Astrocyte (in vitro differentiated cells and primary cell): Measurements from ENCODE around the gene RNF175. TPM values are rescaled to one million over a fixed set of nuclear protein-coding genes. Genes with fewer than 3 reads are reported as not detected.

Source experiments
- DNase-seq: peaks from one replicate; pipeline ENCODE4 v3.0.0-alpha.2; 2010; ENCODE audit warnings: low read depth
- FAIRE-seq: peaks from 2 replicates; lab custom pipeline; 2011; peaks lifted over from hg19 to GRCh38; lab: Jason Lieb, UNC
- H2AFZ ChIP-seq: 2 replicates; pipeline ENCODE4 v1.6.0; 2012; ENCODE audit warnings: low read depth, low read length, inconsistent platforms
- H3K27ac ChIP-seq: 2 replicates; pipeline ENCODE4 v1.5.1; 2011; ENCODE audit warnings: low read depth, low read length, inconsistent platforms
- H3K27me3 ChIP-seq: 2 replicates; pipeline ENCODE4 v1.6.0; 2011; ENCODE audit warnings: low read length, inconsistent platforms; ENCODE audit not compliant: insufficient read depth
- H3K36me3 ChIP-seq: 2 replicates; pipeline ENCODE4 v1.5.1; 2011; ENCODE audit warnings: low read length, inconsistent platforms; ENCODE audit not compliant: insufficient read depth
- H3K4me1 ChIP-seq: 2 replicates; pipeline ENCODE4 v1.5.1; 2011; ENCODE audit warnings: low read length, inconsistent platforms; ENCODE audit not compliant: insufficient read depth
- H3K4me2 ChIP-seq: 2 replicates; pipeline ENCODE4 v1.6.0; 2012; ENCODE audit warnings: low read length, inconsistent platforms
- H3K4me3 ChIP-seq: 2 replicates; pipeline ENCODE4 v1.5.1; 2011; ENCODE audit warnings: low read depth, mild to moderate bottlenecking, low read length, inconsistent platforms; ENCODE audit not compliant: insufficient read depth
- H3K79me2 ChIP-seq: 2 replicates; pipeline ENCODE4 v1.6.0; 2012; ENCODE audit warnings: mild to moderate bottlenecking, low read length, inconsistent platforms; ENCODE audit not compliant: insufficient read depth
- H3K9ac ChIP-seq: 2 replicates; pipeline ENCODE4 v1.6.0; 2012; ENCODE audit warnings: mild to moderate bottlenecking, low read length, inconsistent platforms
- H3K9me3 ChIP-seq: 2 replicates; pipeline ENCODE4 v1.5.1; 2012; ENCODE audit warnings: low read depth, mild to moderate bottlenecking, low read length, inconsistent platforms; ENCODE audit not compliant: insufficient read depth
- H4K20me1 ChIP-seq: 2 replicates; pipeline ENCODE4 v1.6.0; 2012; ENCODE audit warnings: low read length, inconsistent platforms; ENCODE audit not compliant: insufficient read depth
- H3K27ac Mint-ChIP-seq: one replicate; pipeline ENCODE4 v1.8.0; 2021; ENCODE audit warnings: mild to moderate bottlenecking, mixed read lengths; ENCODE audit not compliant: unreplicated experiment
- H3K27me3 Mint-ChIP-seq: one replicate; pipeline ENCODE4 v1.8.0; 2021; ENCODE audit warnings: low read depth, mixed read lengths; ENCODE audit not compliant: unreplicated experiment
- H3K36me3 Mint-ChIP-seq: one replicate; pipeline ENCODE4 v1.8.0; 2021; ENCODE audit warnings: low read depth, mixed read lengths; ENCODE audit not compliant: unreplicated experiment
- H3K4me1 Mint-ChIP-seq: one replicate; pipeline ENCODE4 v1.8.0; 2021; ENCODE audit warnings: low read depth, mixed read lengths; ENCODE audit not compliant: unreplicated experiment
- H3K4me3 Mint-ChIP-seq: one replicate; pipeline ENCODE4 v1.8.0; 2021; ENCODE audit warnings: mild to moderate bottlenecking, moderate library complexity, mixed read lengths; ENCODE audit not compliant: unreplicated experiment
- H3K9me3 Mint-ChIP-seq: one replicate; pipeline ENCODE4 v1.8.0; 2021; ENCODE audit warnings: mild to moderate bottlenecking, mixed read lengths; ENCODE audit not compliant: unreplicated experiment
- CTCF ChIP-seq: IDR thresholded peaks from 2 replicates; pipeline ENCODE4 v1.5.1; 2011; ENCODE audit warnings: low read depth, mild to moderate bottlenecking, inconsistent platforms, low read length, moderate library complexity; ENCODE audit not compliant: insufficient read depth
- EZH2 ChIP-seq: IDR thresholded peaks from 2 replicates; pipeline ENCODE4 v1.6.1; 2012; ENCODE audit warnings: mild to moderate bottlenecking, low read length, inconsistent platforms; ENCODE audit not compliant: insufficient read depth
- total RNA-seq: library from RNA; stranded (reverse); gene quantifications from 2 replicates; pipeline ENCODE4 v1.2.1, GENCODE V29; 2021

RNF175 gene
- total RNA-seq, 1 donor from 2014 or later: 1.0 TPM

- no peaks in the 10 kb centered on the region for H3K36me3 Mint-ChIP-seq
These were observed 21.5 kb upstream of the RNF175 start for GRCh38 chr4:153781280-153781679.

GRCh38 chr4:153780876-153781275 is 21.1 kb upstream of the RNF175 start:
- TF ChIP-seq EZH2 (no peak), CTCF (no peak)
- H3K36me3 ChIP-seq: no peaks in the 10 kb centered on the region
- Mint-ChIP-seq H3K4me1 (peaks cover 4% of the 10 kb centered on the region), H3K36me3 (no peaks in the 10 kb centered on the region), H3K9me3 (no peaks in the 10 kb centered on the region), H3K4me3 (no peak overlapping the region), H3K27ac (no peak overlapping the region), H3K27me3 (no peaks in the 10 kb centered on the region)
- no peak overlapping the region for H3K4me3 ChIP-seq
- no peak overlapping the region for H3K9ac ChIP-seq
- H3K27ac ChIP-seq: no peak overlapping the region
- peaks cover 9% of the 10 kb centered on the region for H3K27me3 ChIP-seq
- no peaks in the 10 kb centered on the region for H4K20me1 ChIP-seq
- FAIRE-seq (no peak), DNase-seq (no peak)
- no peak overlapping the region for H3K4me2 ChIP-seq
- no peaks in the 10 kb centered on the region for H3K9me3 ChIP-seq
- H3K79me2 ChIP-seq: no peaks in the 10 kb centered on the region
- H2AFZ ChIP-seq: no peak overlapping the region
- peaks cover 4% of the 10 kb centered on the region for H3K4me1 ChIP-seq

More at GRCh38 chr4:153781280-153781679, 21.5 kb upstream of the RNF175 start:
- Mint-ChIP-seq H3K9me3 (no peaks in the 10 kb centered on the region), H3K4me3 (no peak overlapping the region), H3K4me1 (peaks cover 4% of the 10 kb centered on the region), H3K27ac (no peak overlapping the region), H3K27me3 (no peaks in the 10 kb centered on the region)
- H3K36me3 ChIP-seq: no peaks in the 10 kb centered on the region
- peaks cover 4% of the 10 kb centered on the region for H3K4me1 ChIP-seq
- H2AFZ ChIP-seq: no peak overlapping the region
- H3K79me2 ChIP-seq: no peaks in the 10 kb centered on the region
- TF ChIP-seq EZH2 (no peak), CTCF (no peak)
- no peak overlapping the region for H3K9ac ChIP-seq
- peaks cover 12% of the 10 kb centered on the region for H3K27me3 ChIP-seq
- no peaks in the 10 kb centered on the region for H4K20me1 ChIP-seq
- no peaks in the 10 kb centered on the region for H3K9me3 ChIP-seq
- FAIRE-seq: no peak
- H3K4me2 ChIP-seq: no peak overlapping the region
- H3K4me3 ChIP-seq: no peak overlapping the region
- H3K27ac ChIP-seq: no peak overlapping the region
- DNase-seq: no peak

GRCh38 chr4:153780221-153780620 is 20.4 kb upstream of the RNF175 start:
- Histone ChIP-seq H3K9me3 (no peaks in the 10 kb centered on the region), H3K36me3 (no peaks in the 10 kb centered on the region), H3K79me2 (no peaks in the 10 kb centered on the region), H4K20me1 (no peaks in the 10 kb centered on the region), H3K27me3 (peaks cover 9% of the 10 kb centered on the region), H3K4me2 (no peak overlapping the region), H2AFZ (no peak overlapping the region), H3K27ac (no peak overlapping the region), H3K4me3 (no peak overlapping the region), H3K4me1 (peaks cover 4% of the 10 kb centered on the region), H3K9ac (no peak overlapping the region)
- peaks cover 4% of the 10 kb centered on the region for H3K4me1 Mint-ChIP-seq
- no peak for FAIRE-seq
- no peaks in the 10 kb centered on the region for H3K27me3 Mint-ChIP-seq
- no peak for TF ChIP-seq EZH2
- no peak for TF ChIP-seq CTCF
- no peak overlapping the region for H3K27ac Mint-ChIP-seq
- no peaks in the 10 kb centered on the region for H3K9me3 Mint-ChIP-seq
- H3K4me3 Mint-ChIP-seq: no peak overlapping the region
- DNase-seq: no peak
- H3K36me3 Mint-ChIP-seq: no peaks in the 10 kb centered on the region
